Ovary (tissue), 9 donors: Measurements from ENCODE around the gene CACNA2D3. TPM values are rescaled to one million over a fixed set of nuclear protein-coding genes. Genes with fewer than 3 reads are reported as not detected.
"Not testable (repeated sequence)": the region's sequence is repeated elsewhere in the genome, so short reads cannot be mapped to it uniquely, and the experiment has no call there.

Experiments
- DNase-seq, 5 donors: peaks; one replicate each; pipeline ENCODE4 v3.0.0-alpha.2; 2019 to 2020
- H3K27ac ChIP-seq, 2 donors: fragments of 200-600 bp; one replicate each; pipeline versions ENCODE4 v1.5.1 to v1.8.0; 2019 to 2022
- H3K27me3 ChIP-seq: fragments of 200-600 bp; one replicate; pipeline ENCODE4 v1.8.0; 2022
- H3K36me3 ChIP-seq: fragments of 200-600 bp; sonication (generic); one replicate; pipeline ENCODE4 v1.5.1; 2019
- H3K4me1 ChIP-seq: one replicate; pipeline ENCODE4 v1.8.1; 2013; ENCODE audit warnings: mild to moderate bottlenecking, moderate library complexity; ENCODE audit not compliant: insufficient read depth
- H3K4me3 ChIP-seq: fragments of 200-600 bp; sonication (generic); one replicate; pipeline ENCODE4 v1.5.1; 2017
- H3K9me3 ChIP-seq, 2 donors: fragments of 200-600 bp in 1 of 2; sonication (generic) in 1 of 2; one replicate each; pipeline versions ENCODE4 v1.5.1 to v1.8.1; 2013 to 2019; ENCODE audit warnings: mild to moderate bottlenecking in 1 of 2, moderate library complexity in 1 of 2
- CTCF ChIP-seq, 3 donors: fragments of 450-650 bp in 2 of 3; fragments of 200-600 bp in 1 of 3; IDR thresholded peaks; one replicate each; pipeline versions ENCODE4 v1.5.1 to v1.8.0; 2016 to 2022; ENCODE audit warnings: antibody characterized with exemption in 3 of 3, mild to moderate bottlenecking in 1 of 3
- EP300 ChIP-seq: sonication (generic); formaldehyde crosslinking; IDR thresholded peaks from one replicate; pipeline ENCODE4 v1.6.1; 2017; ENCODE audit warnings: antibody characterized with exemption
- POLR2A ChIP-seq: fragments of 450-650 bp; IDR thresholded peaks from one replicate; pipeline ENCODE4 v1.6.1; 2017; ENCODE audit warnings: antibody characterized with exemption, mild to moderate bottlenecking, moderate library complexity
- WGBS, 3 donors: extraction: QIAGEN DNeasy Blood & Tissue Kit in 1 of 3; methylation state at CpG; one replicate each; pipeline versions ENCODE4 v1.1.5 to v1.1.7; 2013 to 2017; 5-methylcytosine and 5-hydroxymethylcytosine counted together
- intact Hi-C, 4 donors: fragments of 100-400 bp; cut with DNase I; formaldehyde crosslinking; loops; one replicate each; pipeline versions ENCODE4 v1.11.0 to v1.15.1; 2022 to 2023
- polyA plus RNA-seq, 2 donors: library from polyadenylated mRNA; stranded (reverse); fragments of 200-250 nt in 1 of 2; fragments of 350-450 nt in 1 of 2; fragmentation: Illumina TruSeq in 1 of 2; extraction: RNeasy Lipid Tissue Mini Kit (QIAGEN cat#74804) in 1 of 2; gene quantifications; one replicate each; pipeline ENCODE4 v1.2.3, GENCODE V29; 2013 to 2014
- total RNA-seq, 7 donors: library from RNA; depleted of rRNA in 2 of 7; stranded (reverse); fragments of >200 nt in 2 of 7; fragmentation: NEBNext Ultra II Directional in 3 of 7; extraction: Animal tissue kit (Norgen Biotek cat#: 25700) in 3 of 7; gene quantifications; one replicate each; pipeline versions ENCODE4 v1.1.0 to v1.2.4, GENCODE V29; 2016 to 2023
- donor health status: DM: no; HTN: no; CAD: no; lungs with moderate emphysema.
- donor health status: DM: no; HTN: no; CAD: no.
- donor health status: Bipolar disorder and iron deficiency.
- donor health status: DM: yes; HTN: yes; CAD: no.
- donor health status: DM: no; HTN: no; CAD: no.
- donor health status: DM: yes; HTN: yes; CAD: no.

The CACNA2D3 gene
- total and polyA plus RNA-seq, 9 donors = 2.0 to 10.1 (median 4.7) TPM

- Histone ChIP-seq H3K4me3 (no peak overlapping the region), H3K27me3 (no peaks in the 10 kb centered on the region), H3K4me1 (no peaks in the 10 kb centered on the region), H3K36me3 (no peaks in the 10 kb centered on the region), H3K27ac (no peak overlapping the region), H3K9me3 (no peaks in the 10 kb centered on the region)
- DNase-seq = no peak
- TF ChIP-seq CTCF (IDR thresholded peaks at IDR 0.05) = no peak
- TF ChIP-seq POLR2A = no peak
- TF ChIP-seq EP300 = no peak
- intact Hi-C loops = no loop called here
- 93 to 95% (median 94%) methylated on average over 43 of the region's 43 CpGs for WGBS, 3 donors
Measured at GRCh38 chr3:54625805-54626787, 503.7 kb downstream of the CACNA2D3 start.

DNA sequence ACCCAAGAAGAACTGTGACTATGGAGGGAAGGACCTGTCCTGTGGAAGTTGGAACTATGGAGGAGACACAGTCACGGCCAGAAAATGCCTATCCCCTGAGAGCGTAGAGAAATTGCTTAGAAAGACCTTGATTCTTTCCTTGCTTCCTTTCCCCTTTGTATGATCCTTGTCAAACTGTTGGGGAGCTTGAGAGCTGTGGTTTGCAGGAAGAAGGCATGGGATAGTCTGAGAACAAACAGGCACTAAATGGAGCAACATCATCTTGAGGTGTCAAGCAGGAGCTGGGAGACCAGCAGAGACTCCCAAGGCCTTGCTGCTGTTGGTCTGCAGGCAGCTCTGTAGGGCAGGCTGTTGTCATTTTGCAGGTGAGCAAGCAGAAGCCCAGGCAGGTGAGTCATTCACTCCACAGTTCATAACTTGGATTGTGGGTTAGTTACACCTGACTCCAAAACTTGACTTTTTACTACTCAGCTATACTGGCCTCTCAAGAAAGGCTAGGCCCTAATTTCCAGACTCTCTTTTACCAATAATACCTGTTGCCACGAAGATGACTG lies 506.6 kb downstream of the CACNA2D3 start:
- WGBS, 3 donors = 79 to 86% (median 80%) methylated on average over 3 of the region's 3 CpGs
- Histone ChIP-seq H3K4me1 (no peaks in the 10 kb centered on the region), H3K36me3 (no peaks in the 10 kb centered on the region), H3K4me3 (no peak overlapping the region), H3K27me3 (no peaks in the 10 kb centered on the region), H3K27ac (no peak overlapping the region), H3K9me3 (no peaks in the 10 kb centered on the region)
- no peak for DNase-seq
- TF ChIP-seq POLR2A = no peak
- TF ChIP-seq CTCF (IDR thresholded peaks at IDR 0.05) = no peak
- no peak for TF ChIP-seq EP300
- intact Hi-C loops = no loop called here

DNA sequence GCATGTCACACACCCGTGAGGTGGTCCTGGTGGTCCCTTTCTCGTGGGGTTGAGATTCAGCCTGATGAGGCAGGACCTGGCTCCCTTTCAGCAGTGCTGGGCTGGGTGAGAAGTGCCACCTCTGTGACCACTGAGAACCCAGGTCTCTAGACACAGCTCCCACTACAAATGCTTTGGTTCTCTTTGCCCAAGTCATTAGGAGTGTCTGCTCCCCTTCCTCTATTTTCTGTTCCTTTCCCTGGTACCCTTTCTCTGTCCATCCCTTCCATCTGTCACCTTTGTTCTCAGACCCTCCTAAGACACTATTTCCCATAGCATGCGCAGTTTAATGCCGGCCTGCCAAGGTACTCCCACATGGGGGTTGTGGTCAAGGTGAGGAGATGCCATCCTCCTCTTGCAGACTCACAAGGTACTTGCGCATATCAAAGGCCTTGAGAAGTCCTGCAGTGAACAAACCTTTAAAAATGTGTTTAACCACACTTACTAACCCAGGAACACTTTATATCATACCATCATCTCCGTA lies 507.8 kb downstream of the CACNA2D3 start:
- Histone ChIP-seq H3K36me3 (no peaks in the 10 kb centered on the region), H3K27ac (no peak overlapping the region), H3K4me1 (no peaks in the 10 kb centered on the region), H3K4me3 (no peak overlapping the region), H3K27me3 (no peaks in the 10 kb centered on the region), H3K9me3 (no peaks in the 10 kb centered on the region)
- DNase-seq = no peak
- TF ChIP-seq POLR2A (no peak), CTCF (IDR thresholded peaks at IDR 0.05) (no peak), EP300 (no peak)
- intact Hi-C loops = no loop called here
- WGBS, 3 donors = 73 to 77% (median 75%) methylated on average over 6 of the region's 6 CpGs

GRCh38 chr3:54631001-54631400 lies 508.6 kb downstream of the CACNA2D3 start:
- DNase-seq, H3K36me3 ChIP-seq, H3K27me3 ChIP-seq, H3K4me1 ChIP-seq, H3K27ac ChIP-seq, intact Hi-C loops, H3K4me3 ChIP-seq, H3K9me3 ChIP-seq: not testable (repeated sequence)
- 91 to 95% (median 91%) methylated on average over 6 of the region's 6 CpGs for WGBS, 3 donors
